ENCODE data around the gene PPP6R3.

GRCh38 chr11:68658097-68658496 lies 197.5 kb downstream of the PPP6R3 start:
- TF ChIP-seq CTCF (IDR thresholded peaks at IDR 0.05) (no peak), POLR2A (IDR thresholded peaks at IDR 0.05) (no peak)

Measured in thyroid gland (tissue), 4 donors.